ENCODE data around the gene OPRD1.

- TF ChIP-seq, protein P1, sequence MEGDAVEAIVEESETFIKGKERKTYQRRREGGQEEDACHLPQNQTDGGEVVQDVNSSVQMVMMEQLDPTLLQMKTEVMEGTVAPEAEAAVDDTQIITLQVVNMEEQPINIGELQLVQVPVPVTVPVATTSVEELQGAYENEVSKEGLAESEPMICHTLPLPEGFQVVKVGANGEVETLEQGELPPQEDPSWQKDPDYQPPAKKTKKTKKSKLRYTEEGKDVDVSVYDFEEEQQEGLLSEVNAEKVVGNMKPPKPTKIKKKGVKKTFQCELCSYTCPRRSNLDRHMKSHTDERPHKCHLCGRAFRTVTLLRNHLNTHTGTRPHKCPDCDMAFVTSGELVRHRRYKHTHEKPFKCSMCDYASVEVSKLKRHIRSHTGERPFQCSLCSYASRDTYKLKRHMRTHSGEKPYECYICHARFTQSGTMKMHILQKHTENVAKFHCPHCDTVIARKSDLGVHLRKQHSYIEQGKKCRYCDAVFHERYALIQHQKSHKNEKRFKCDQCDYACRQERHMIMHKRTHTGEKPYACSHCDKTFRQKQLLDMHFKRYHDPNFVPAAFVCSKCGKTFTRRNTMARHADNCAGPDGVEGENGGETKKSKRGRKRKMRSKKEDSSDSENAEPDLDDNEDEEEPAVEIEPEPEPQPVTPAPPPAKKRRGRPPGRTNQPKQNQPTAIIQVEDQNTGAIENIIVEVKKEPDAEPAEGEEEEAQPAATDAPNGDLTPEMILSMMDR (IDR thresholded peaks at IDR 0.05; ENCODE audit: low read depth, low read length), result no peak
- TF ChIP-seq EZH2phosphoT487 (IDR thresholded peaks at IDR 0.05; ENCODE audit: low read depth), result no peak
Observed at GRCh38 chr1:28848416-28848815, 36.4 kb downstream of the OPRD1 start.
